CD4-positive, CD25-positive, alpha-beta regulatory T cell (primary cell): Measurements from ENCODE around the gene TMEM127. TPM values are rescaled to one million over a fixed set of nuclear protein-coding genes. Genes with fewer than 3 reads are reported as not detected.

Experiments used
- ATAC-seq, 2 donors: fragments of 150-1000 bp; cut with Tn5 transposase; one replicate each; pipeline ENCODE4 v1.10.0; 2021; ENCODE audit warnings: low read depth in 2 of 2, moderate number of reproducible peaks in 2 of 2, moderate library complexity in 1 of 2
- DNase-seq, 3 donors: peaks; one replicate each; pipeline versions ENCODE4 v3.0.0 to v3.0.0-alpha.2; 2012 to 2022; ENCODE audit warnings: mixed read lengths in 1 of 3
- H3K27ac ChIP-seq: one replicate; pipeline ENCODE4 v1.7.0; 2013; ENCODE audit warnings: mild to moderate bottlenecking, low read length; ENCODE audit not compliant: insufficient read depth, poor library complexity, severe bottlenecking
- H3K27me3 ChIP-seq: one replicate; pipeline ENCODE4 v1.7.0; 2013; ENCODE audit warnings: low read length; ENCODE audit not compliant: control insufficient read depth, insufficient read depth
- H3K36me3 ChIP-seq: one replicate; pipeline ENCODE4 v1.7.0; 2013; ENCODE audit warnings: mild to moderate bottlenecking, low read length, moderate library complexity; ENCODE audit not compliant: control insufficient read depth, insufficient read depth
- H3K4me1 ChIP-seq: 2 replicates; pipeline ENCODE4 v1.7.0; 2013; ENCODE audit warnings: mild to moderate bottlenecking, low read length; ENCODE audit not compliant: insufficient read depth, control insufficient read depth, poor library complexity, severe bottlenecking
- H3K4me3 ChIP-seq: one replicate; pipeline ENCODE4 v1.7.0; 2013; ENCODE audit warnings: low read depth, mild to moderate bottlenecking, low read length, moderate library complexity
- H3K9me3 ChIP-seq, 2 experiments: 1 replicate in 1 of 2; 2 replicates in 1 of 2; pipeline ENCODE4 v1.7.0; 2013; ENCODE audit warnings: low read length in 2 of 2, mild to moderate bottlenecking in 1 of 2, moderate library complexity in 1 of 2; ENCODE audit not compliant: control insufficient read depth in 2 of 2
- H3K27ac Mint-ChIP-seq, 3 donors: one replicate each; pipeline ENCODE4 v1.8.0; 2020 to 2022; ENCODE audit warnings: mild to moderate bottlenecking in 3 of 3, mixed read lengths in 3 of 3, moderate library complexity in 2 of 3
- H3K27me3 Mint-ChIP-seq: one replicate; pipeline ENCODE4 v1.8.0; 2022; ENCODE audit warnings: mild to moderate bottlenecking, mixed read lengths
- H3K36me3 Mint-ChIP-seq: one replicate; pipeline ENCODE4 v1.8.0; 2020; ENCODE audit warnings: mixed read lengths
- H3K4me1 Mint-ChIP-seq, 4 donors: one replicate each; pipeline ENCODE4 v1.8.0; 2020 to 2022; ENCODE audit warnings: mixed read lengths in 4 of 4, mild to moderate bottlenecking in 1 of 4
- H3K4me3 Mint-ChIP-seq, 4 donors: one replicate each; pipeline ENCODE4 v1.8.0; 2020 to 2022; ENCODE audit warnings: mild to moderate bottlenecking in 4 of 4, mixed read lengths in 4 of 4, moderate library complexity in 3 of 4
- H3K9me3 Mint-ChIP-seq, 7 donors: one replicate each; pipeline ENCODE4 v1.8.0; 2020 to 2022; ENCODE audit warnings: mixed read lengths in 7 of 7, mild to moderate bottlenecking in 3 of 7, moderate library complexity in 2 of 7
- polyA plus RNA-seq, 4 donors: library from polyadenylated mRNA; unstranded; fragments of 300-500 nt; fragmentation: Illumina TruSeq; gene quantifications; one replicate each; pipeline ENCODE4 v1.2.3, GENCODE V29; 2021
- total RNA-seq: library from RNA; stranded (reverse); gene quantifications from one replicate; pipeline ENCODE4 v1.2.3, GENCODE V29; 2022

The TMEM127 gene
- total and polyA plus RNA-seq, 5 donors from 2014 or later: 27.6 to 54.3 (median 37.5) TPM

- Histone ChIP-seq H3K4me3 (no peak overlapping the region), H3K27me3 (no peaks in the 10 kb centered on the region), H3K9me3 (no peaks in the 10 kb centered on the region), H3K4me1 (peaks cover 4% of the 10 kb centered on the region), H3K27ac (no peak overlapping the region), H3K36me3 (peaks cover 52% of the 10 kb centered on the region)
- H3K9me3 Mint-ChIP-seq: peaks cover 0 to 1% (median 0%) of the 10 kb centered on the region in 7 donors
- peak overlapping the region in 1 of 3 donors; percentile 62 for H3K27ac Mint-ChIP-seq
- DNase-seq (no peak), ATAC-seq (no peak)
- peaks cover 21% of the 10 kb centered on the region for H3K36me3 Mint-ChIP-seq
- H3K4me3 Mint-ChIP-seq: no peak overlapping the region
- H3K4me1 Mint-ChIP-seq: peaks cover 9 to 23% (median 13%) of the 10 kb centered on the region in 4 donors
- no peaks in the 10 kb centered on the region for H3K27me3 Mint-ChIP-seq
Observed at GRCh38 chr2:96253006-96253405, 12.8 kb downstream of the TMEM127 start.

- H3K27ac ChIP-seq: no peak overlapping the region
- DNase-seq (no peak), ATAC-seq (no peak)
- Mint-ChIP-seq H3K36me3 (peaks cover 25% of the 10 kb centered on the region), H3K27me3 (no peaks in the 10 kb centered on the region), H3K9me3 (peaks cover 0 to 1% (median 0%) of the 10 kb centered on the region in 7 donors), H3K27ac (peak overlapping the region in 1 of 3 donors; percentile 78), H3K4me3 (no peak overlapping the region), H3K4me1 (peaks cover 9 to 23% (median 13%) of the 10 kb centered on the region in 4 donors)
- no peaks in the 10 kb centered on the region for H3K9me3 ChIP-seq
- no peaks in the 10 kb centered on the region for H3K27me3 ChIP-seq
- H3K4me3 ChIP-seq: no peak overlapping the region
- peaks cover 4% of the 10 kb centered on the region for H3K4me1 ChIP-seq
- H3K36me3 ChIP-seq: peaks cover 50% of the 10 kb centered on the region
Observed at GRCh38 chr2:96252526-96252925, 13.3 kb downstream of the TMEM127 start.

GRCh38 chr2:96251721-96252292, 14.0 kb downstream of the TMEM127 start:
- peak overlapping the region in 1 of 3 donors; percentile 65 for H3K27ac Mint-ChIP-seq
- DNase-seq: no peak
- Histone ChIP-seq H3K27me3 (no peaks in the 10 kb centered on the region), H3K27ac (no peak overlapping the region), H3K36me3 (peaks cover 48% of the 10 kb centered on the region), H3K4me1 (peaks cover 5% of the 10 kb centered on the region), H3K4me3 (no peak overlapping the region), H3K9me3 (no peaks in the 10 kb centered on the region)
- H3K9me3 Mint-ChIP-seq: peaks cover 0 to 1% (median 0%) of the 10 kb centered on the region in 7 donors
- peaks cover 8 to 21% (median 12%) of the 10 kb centered on the region in 4 donors for H3K4me1 Mint-ChIP-seq
- no peak overlapping the region for H3K4me3 Mint-ChIP-seq
- H3K27me3 Mint-ChIP-seq: no peaks in the 10 kb centered on the region
- no peak for ATAC-seq
- peaks cover 24% of the 10 kb centered on the region for H3K36me3 Mint-ChIP-seq

GRCh38 chr2:96250188-96250587, 15.6 kb downstream of the TMEM127 start:
- Mint-ChIP-seq H3K4me1 (peaks cover 10 to 26% (median 18%) of the 10 kb centered on the region in 4 donors), H3K9me3 (peaks cover 0 to 1% (median 0%) of the 10 kb centered on the region in 7 donors), H3K27ac (peak overlapping the region in 2 of 3 donors; percentile 65 to 95), H3K4me3 (no peak overlapping the region), H3K27me3 (no peaks in the 10 kb centered on the region), H3K36me3 (peaks cover 24% of the 10 kb centered on the region)
- DNase-seq (no peak), ATAC-seq (no peak)
- Histone ChIP-seq H3K27ac (no peak overlapping the region), H3K9me3 (no peaks in the 10 kb centered on the region), H3K4me3 (no peak overlapping the region), H3K36me3 (peaks cover 39% of the 10 kb centered on the region), H3K27me3 (no peaks in the 10 kb centered on the region), H3K4me1 (peaks cover 5% of the 10 kb centered on the region)

GRCh38 chr2:96249654-96250053, 16.1 kb downstream of the TMEM127 start:
- ATAC-seq (no peak), DNase-seq (no peak)
- H3K4me3 ChIP-seq: no peak overlapping the region
- H3K27ac ChIP-seq: no peak overlapping the region
- Mint-ChIP-seq H3K27ac (no peak overlapping the region), H3K27me3 (no peaks in the 10 kb centered on the region), H3K36me3 (peaks cover 24% of the 10 kb centered on the region), H3K9me3 (peaks cover 0 to 1% (median 0%) of the 10 kb centered on the region in 7 donors), H3K4me1 (peaks cover 10 to 29% (median 20%) of the 10 kb centered on the region in 4 donors), H3K4me3 (no peak overlapping the region)
- H3K4me1 ChIP-seq: peaks cover 5% of the 10 kb centered on the region
- no peaks in the 10 kb centered on the region for H3K9me3 ChIP-seq
- H3K36me3 ChIP-seq: peaks cover 34% of the 10 kb centered on the region
- no peaks in the 10 kb centered on the region for H3K27me3 ChIP-seq

- no peak for DNase-seq
- Mint-ChIP-seq H3K4me3 (no peak overlapping the region), H3K36me3 (peaks cover 18% of the 10 kb centered on the region), H3K9me3 (peaks cover 0 to 1% (median 0%) of the 10 kb centered on the region in 7 donors), H3K27ac (peak overlapping the region in 1 of 3 donors; percentile 32), H3K4me1 (peaks cover 10 to 32% (median 20%) of the 10 kb centered on the region in 4 donors), H3K27me3 (no peaks in the 10 kb centered on the region)
- no peaks in the 10 kb centered on the region for H3K9me3 ChIP-seq
- no peak overlapping the region for H3K27ac ChIP-seq
- H3K36me3 ChIP-seq: peaks cover 23% of the 10 kb centered on the region
- ATAC-seq: no peak
- H3K4me1 ChIP-seq: peaks cover 5% of the 10 kb centered on the region
- no peak overlapping the region for H3K4me3 ChIP-seq
- no peaks in the 10 kb centered on the region for H3K27me3 ChIP-seq
Observed at GRCh38 chr2:96248624-96249023, 17.2 kb downstream of the TMEM127 start.

- Histone ChIP-seq H3K4me1 (peaks cover 8% of the 10 kb centered on the region), H3K27ac (no peak overlapping the region), H3K36me3 (peaks cover 16% of the 10 kb centered on the region), H3K27me3 (no peaks in the 10 kb centered on the region), H3K9me3 (no peaks in the 10 kb centered on the region), H3K4me3 (no peak overlapping the region)
- Mint-ChIP-seq H3K27ac (peak overlapping the region; percentile 44 to 83 (median 60)), H3K36me3 (peaks cover 14% of the 10 kb centered on the region), H3K27me3 (no peaks in the 10 kb centered on the region), H3K4me3 (no peak overlapping the region), H3K9me3 (peaks cover 0 to 1% (median 0%) of the 10 kb centered on the region in 7 donors), H3K4me1 (peaks cover 10 to 36% (median 22%) of the 10 kb centered on the region in 4 donors)
- no peak for DNase-seq
- ATAC-seq: no peak
Observed at GRCh38 chr2:96247896-96248295, 17.9 kb downstream of the TMEM127 start.

- Histone ChIP-seq H3K4me1 (peaks cover 17% of the 10 kb centered on the region), H3K27ac (no peak overlapping the region), H3K27me3 (no peaks in the 10 kb centered on the region), H3K9me3 (no peaks in the 10 kb centered on the region), H3K4me3 (no peak overlapping the region), H3K36me3 (peaks cover 7% of the 10 kb centered on the region)
- H3K36me3 Mint-ChIP-seq: peaks cover 11% of the 10 kb centered on the region
- DNase-seq: no peak
- peak overlapping the region; percentile 32 to 83 (median 78) for H3K27ac Mint-ChIP-seq
- peak overlapping the region in 1 of 4 donors; percentile 54 for H3K4me3 Mint-ChIP-seq
- peaks cover 0 to 1% (median 0%) of the 10 kb centered on the region in 7 donors for H3K9me3 Mint-ChIP-seq
- H3K4me1 Mint-ChIP-seq: peaks cover 18 to 45% (median 29%) of the 10 kb centered on the region in 4 donors
- ATAC-seq: no peak
- H3K27me3 Mint-ChIP-seq: no peaks in the 10 kb centered on the region
Observed at GRCh38 chr2:96247009-96247408, 18.8 kb downstream of the TMEM127 start.
